GM12878 (cell line): ENCODE data around the gene PRM3. TPM values are rescaled to one million over a fixed set of nuclear protein-coding genes. Genes with fewer than 3 reads are reported as not detected.

Source experiments
- CBX3 ChIP-seq: fragments of 200-600 bp; sonication (generic); IDR thresholded peaks from 2 replicates; pipeline ENCODE4 v1.6.1; 2016; ENCODE audit warnings: low read depth, borderline replicate concordance
- CEBPZ ChIP-seq: fragments of 150-350 bp; IDR thresholded peaks from 2 replicates; pipeline ENCODE4 v1.6.1; 2016; ENCODE audit warnings: low read depth, low read length
- CHD1 ChIP-seq: IDR thresholded peaks from 2 replicates; pipeline ENCODE4 v1.6.1; 2012; ENCODE audit warnings: low read depth, low read length, improper control_type of control experiment
- DPF2 ChIP-seq: fragments of 450-650 bp; IDR thresholded peaks from 2 replicates; pipeline ENCODE4 v1.6.1; 2017; ENCODE audit warnings: mild to moderate bottlenecking
- EED ChIP-seq: sonication (generic); IDR thresholded peaks from 2 replicates; pipeline ENCODE4 v1.6.1; 2016; ENCODE audit warnings: antibody characterized with exemption, low read depth
- HCFC1 ChIP-seq: fragments of 150-350 bp; IDR thresholded peaks from 2 replicates; pipeline ENCODE4 v1.6.1; 2014; ENCODE audit warnings: low read length
- MEF2A ChIP-seq: IDR thresholded peaks from 2 replicates; pipeline ENCODE4 v1.6.1; 2011; ENCODE audit warnings: low read depth, mild to moderate bottlenecking, low read length, moderate library complexity; ENCODE audit not compliant: insufficient read depth
- MYB ChIP-seq: fragments of 150-350 bp; IDR thresholded peaks from 2 replicates; pipeline ENCODE4 v1.6.1; 2014; ENCODE audit warnings: mild to moderate bottlenecking, low read depth, low read length, borderline replicate concordance
- PBX3 ChIP-seq: IDR thresholded peaks from 2 replicates; pipeline ENCODE4 v1.6.1; 2011; ENCODE audit warnings: mild to moderate bottlenecking, low read depth, low read length, moderate library complexity; ENCODE audit not compliant: insufficient replicate concordance
- RFX5 ChIP-seq: IDR thresholded peaks from 2 replicates; pipeline ENCODE4 v1.6.1; 2011; ENCODE audit warnings: low read depth, low read length, improper control_type of control experiment
- ZBTB4 ChIP-seq: fragments of 450-650 bp; formaldehyde crosslinking; IDR thresholded peaks from 2 replicates; pipeline ENCODE4 v1.4.0; 2022; ENCODE audit warnings: mild to moderate bottlenecking, moderate library complexity
- ZNF592 ChIP-seq: fragments of 450-650 bp; IDR thresholded peaks from 2 replicates; pipeline ENCODE4 v1.6.1; 2017; ENCODE audit warnings: mild to moderate bottlenecking, moderate library complexity
- ZNF622 ChIP-seq: fragments of 450-650 bp; IDR thresholded peaks from 2 replicates; pipeline ENCODE4 v1.6.1; 2017; ENCODE audit warnings: mild to moderate bottlenecking, inconsistent platforms
- ZZZ3 ChIP-seq: IDR thresholded peaks from 2 replicates; pipeline ENCODE4 v1.6.1; 2011; ENCODE audit warnings: low read depth; ENCODE audit not compliant: control insufficient read depth, insufficient read length
- polyA plus RNA-seq, 11 experiments: library from polyadenylated mRNA; depleted of rRNA in 4 of 11; unstranded in 6 of 11; stranded (reverse) in 5 of 11; fragments of >200 nt; fragmentation: Nextera tagmentation in 4 of 11; fragmentation: Illumina TruSeq in 1 of 11; extraction: Ambion mirVana in 4 of 11; extraction: Trizol in 1 of 11; gene quantifications; 1 replicate in 1 of 11; 2 replicates in 10 of 11; pipeline versions ENCODE4 v1.2.1 to v1.2.3, GENCODE V29; 2011 to 2016; ENCODE audit warnings: inconsistent platforms in 2 of 11, missing spikeins in 2 of 11, low read depth in 1 of 11
- total RNA-seq, 4 experiments: library from RNA; depleted of rRNA in 3 of 4; stranded (reverse); fragments of >200 nt in 3 of 4; fragmentation: Illumina TruSeq in 1 of 4; extraction: Trizol in 1 of 4; gene quantifications; 2 replicates each; pipeline versions ENCODE4 v1.2.1 to v1.2.3, GENCODE V29; 2013 to 2021

The PRM3 gene
- total and polyA plus RNA-seq, 10 of the 15 experiments (the other 5 are each of a cell fraction or from before 2014, with no cell fraction given), result not detected

- TF ChIP-seq ZBTB4 (CRISPR knock-in tag) (no peak), EED (no peak), CHD1 (no peak), CEBPZ (no peak), MYB (no peak), ZNF592 (no peak), DPF2 (no peak; the same call in 1 of the 2 replicates), RFX5 (peak; percentile 16; the same call in 1 of the 2 replicates), HCFC1 (no peak), PBX3 (peak; percentile 8), CBX3 (no peak), MEF2A (peak; percentile 94), ZNF622 (no peak), ZZZ3 (no peak)
Measured at GRCh38 chr16:11224894-11225676, 48.3 kb downstream of the PRM3 start (continued).
